Measurements from ENCODE around the gene ARHGAP36.
A peak's percentile ranks its signal among the peaks of the same experiment; 100 is the strongest.

Gene ARHGAP36

DNA sequence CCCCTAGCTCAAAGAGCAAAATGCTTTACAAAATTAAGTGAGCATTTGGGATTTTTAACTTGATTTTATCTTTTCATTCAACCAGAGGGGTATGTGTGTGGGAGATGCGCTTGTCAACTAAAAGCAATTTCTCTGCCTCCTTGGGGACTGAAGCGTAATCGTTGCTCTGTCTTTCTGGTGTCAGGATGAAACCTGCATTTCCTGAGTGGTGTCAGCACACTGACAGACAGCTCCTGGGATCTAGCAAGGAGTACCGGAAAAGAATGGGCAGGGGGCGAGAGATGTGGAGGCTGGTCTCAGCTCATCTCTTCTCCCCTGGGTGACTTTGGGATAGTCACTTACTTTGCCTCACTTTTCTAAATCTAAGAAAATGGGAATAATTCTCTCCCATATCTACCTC is 5.1 kb upstream of the ARHGAP36 start:
- peaks cover 14% of the 10 kb centered on the region; the same call in 1 of the 2 replicates for H3K27me3 ChIP-seq (ENCODE audit: control insufficient read depth, insufficient read depth, low read length)
- no peak for DNase-seq (ENCODE audit: low read depth, low spot score)

GRCh38 chrX:131054906-131055305 is 3.2 kb upstream of the ARHGAP36 start:
- no peak for DNase-seq (ENCODE audit: low read depth, low spot score)
- Histone ChIP-seq H3K4me3 (ENCODE audit: low read length) (no peak overlapping the region), H3K9me3 (ENCODE audit: control insufficient read depth, insufficient read depth, low read length) (no peaks in the 10 kb centered on the region), H3K36me3 (ENCODE audit: control insufficient read depth, insufficient read depth, low read length) (no peaks in the 10 kb centered on the region), H3K27ac (ENCODE audit: low read length) (no peak overlapping the region), H3K27me3 (ENCODE audit: control insufficient read depth, insufficient read depth, low read length) (peaks cover 16% of the 10 kb centered on the region; the same call in 1 of the 2 replicates), H3K4me1 (ENCODE audit: control insufficient read depth, insufficient read depth, low read length) (peaks cover 1% of the 10 kb centered on the region; the same call in 1 of the 2 replicates)
- no CpG with 5 or more reads among the region's 6 CpGs for WGBS (ENCODE audit: insufficient coverage, insufficient read length)

More for the DNA sequence above, 5.1 kb upstream of the ARHGAP36 start:
- Histone ChIP-seq H3K4me3 (ENCODE audit: low read length) (no peak overlapping the region), H3K27ac (ENCODE audit: low read length) (no peak overlapping the region), H3K9me3 (ENCODE audit: control insufficient read depth, insufficient read depth, low read length) (no peaks in the 10 kb centered on the region), H3K4me1 (ENCODE audit: control insufficient read depth, insufficient read depth, low read length) (peaks cover 1% of the 10 kb centered on the region; the same call in 1 of the 2 replicates), H3K36me3 (ENCODE audit: control insufficient read depth, insufficient read depth, low read length) (no peaks in the 10 kb centered on the region)
- no CpG with 5 or more reads among the region's 5 CpGs for WGBS (ENCODE audit: insufficient coverage, insufficient read length)

DNA sequence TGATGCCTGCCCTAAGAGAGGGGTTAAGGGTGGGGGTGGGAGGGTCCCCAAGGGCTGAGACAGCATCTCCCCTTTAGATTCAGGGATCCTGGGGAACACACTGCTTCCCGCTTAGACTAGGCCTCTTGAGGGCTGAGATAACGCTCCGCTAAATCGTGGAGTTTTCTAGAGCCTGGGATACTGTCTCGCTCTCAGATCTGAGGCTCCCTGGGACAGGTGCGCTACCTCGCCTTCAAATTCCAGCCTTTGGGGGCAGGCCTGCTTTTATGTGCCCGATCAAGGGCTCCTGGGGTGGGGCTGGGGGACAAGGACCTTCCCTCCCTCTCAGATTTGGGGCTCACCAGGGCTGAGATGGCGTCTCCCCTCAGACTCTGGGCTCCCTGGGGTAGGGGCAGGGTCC is 440 bp upstream of the ARHGAP36 start:
- Histone ChIP-seq H3K27me3 (ENCODE audit: control insufficient read depth, insufficient read depth, low read length) (peaks cover 16% of the 10 kb centered on the region; the same call in 1 of the 2 replicates), H3K4me3 (ENCODE audit: low read length) (no peak overlapping the region; the same call in 1 of the 2 replicates), H3K9me3 (ENCODE audit: control insufficient read depth, insufficient read depth, low read length) (no peaks in the 10 kb centered on the region), H3K27ac (ENCODE audit: low read length) (no peak overlapping the region), H3K36me3 (ENCODE audit: control insufficient read depth, insufficient read depth, low read length) (no peaks in the 10 kb centered on the region), H3K4me1 (ENCODE audit: control insufficient read depth, insufficient read depth, low read length) (peaks cover 1% of the 10 kb centered on the region; the same call in 1 of the 2 replicates)
- no peak for DNase-seq (ENCODE audit: low read depth, low spot score)
- WGBS (ENCODE audit: insufficient coverage, insufficient read length) = no CpG with 5 or more reads among the region's 9 CpGs

DNA sequence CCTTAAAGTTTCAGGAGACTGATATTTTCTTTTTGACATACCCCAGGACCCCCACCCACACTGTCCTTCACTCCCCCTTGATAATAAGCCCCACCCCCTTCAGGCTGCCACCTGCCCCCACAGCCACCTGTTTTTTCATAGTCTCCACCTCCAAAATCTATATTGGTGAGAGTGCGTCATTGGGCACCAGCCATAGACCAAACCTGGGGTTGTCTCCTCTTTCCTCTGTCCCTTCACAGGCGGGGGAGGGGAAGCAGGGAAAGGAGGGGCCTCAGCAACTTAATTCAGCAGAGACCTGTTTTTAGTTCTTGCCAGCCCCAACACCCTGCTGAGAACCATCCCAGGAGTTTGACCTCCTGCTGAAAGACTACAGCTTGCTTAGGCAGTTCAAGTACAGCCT is 1.1 kb downstream of the ARHGAP36 start:
- Histone ChIP-seq H3K36me3 (ENCODE audit: control insufficient read depth, insufficient read depth, low read length) (no peaks in the 10 kb centered on the region), H3K27ac (ENCODE audit: low read length) (no peak overlapping the region), H3K9me3 (ENCODE audit: control insufficient read depth, insufficient read depth, low read length) (no peaks in the 10 kb centered on the region), H3K4me3 (ENCODE audit: low read length) (no peak overlapping the region), H3K27me3 (ENCODE audit: control insufficient read depth, insufficient read depth, low read length) (peaks cover 15% of the 10 kb centered on the region; the same call in 1 of the 2 replicates), H3K4me1 (ENCODE audit: control insufficient read depth, insufficient read depth, low read length) (peaks cover 1% of the 10 kb centered on the region; the same call in 1 of the 2 replicates)
- DNase-seq (ENCODE audit: low read depth, low spot score) = no peak
- no CpG with 5 or more reads among the region's 2 CpGs for WGBS (ENCODE audit: insufficient coverage, insufficient read length)

DNA sequence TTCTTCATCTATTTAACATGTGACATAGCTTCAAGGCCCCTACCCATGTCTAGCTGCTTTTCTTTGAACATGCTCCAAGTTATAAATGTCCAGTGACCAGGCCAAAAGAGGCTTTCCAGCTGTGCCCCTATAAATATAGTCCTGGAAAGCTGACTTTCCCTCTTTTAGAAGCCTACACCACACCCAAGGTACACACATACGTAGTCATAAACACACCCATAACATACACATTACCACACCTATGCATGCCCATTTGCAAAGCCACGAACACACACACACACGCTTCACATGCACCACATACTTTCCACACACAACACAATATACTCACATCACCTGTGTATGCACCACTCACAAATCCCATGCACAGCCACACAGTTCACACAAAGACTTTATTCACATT is 2.0 kb downstream of the ARHGAP36 start:
- no peak for DNase-seq (ENCODE audit: low read depth, low spot score)
- Histone ChIP-seq H3K4me1 (ENCODE audit: control insufficient read depth, insufficient read depth, low read length) (no peaks in the 10 kb centered on the region; the same call in 1 of the 2 replicates), H3K4me3 (ENCODE audit: low read length) (no peak overlapping the region), H3K36me3 (ENCODE audit: control insufficient read depth, insufficient read depth, low read length) (no peaks in the 10 kb centered on the region), H3K27ac (ENCODE audit: low read length) (no peak overlapping the region), H3K27me3 (ENCODE audit: control insufficient read depth, insufficient read depth, low read length) (peaks cover 15% of the 10 kb centered on the region; the same call in 1 of the 2 replicates), H3K9me3 (ENCODE audit: control insufficient read depth, insufficient read depth, low read length) (no peaks in the 10 kb centered on the region)
- WGBS (ENCODE audit: insufficient coverage, insufficient read length) = 100% methylated on average over 3 of the region's 3 CpGs

GRCh38 chrX:131061306-131061705 is 3.2 kb downstream of the ARHGAP36 start:
- WGBS (ENCODE audit: insufficient coverage, insufficient read length) = no CpG with 5 or more reads among the region's 6 CpGs
- no peak for DNase-seq (ENCODE audit: low read depth, low spot score)
- no peaks in the 10 kb centered on the region; the same call in 1 of the 2 replicates for H3K4me1 ChIP-seq (ENCODE audit: control insufficient read depth, insufficient read depth, low read length)
- no peaks in the 10 kb centered on the region for H3K9me3 ChIP-seq (ENCODE audit: control insufficient read depth, insufficient read depth, low read length)
- peaks cover 15% of the 10 kb centered on the region; the same call in 1 of the 2 replicates for H3K27me3 ChIP-seq (ENCODE audit: control insufficient read depth, insufficient read depth, low read length)
- no peak overlapping the region for H3K4me3 ChIP-seq (ENCODE audit: low read length)
- no peak overlapping the region for H3K27ac ChIP-seq (ENCODE audit: low read length)
- no peaks in the 10 kb centered on the region for H3K36me3 ChIP-seq (ENCODE audit: control insufficient read depth, insufficient read depth, low read length)

- WGBS (ENCODE audit: insufficient coverage, insufficient read length) = no CpG with 5 or more reads among the region's 3 CpGs
- H3K4me3 ChIP-seq (ENCODE audit: low read length) = no peak overlapping the region
- H3K27me3 ChIP-seq (ENCODE audit: control insufficient read depth, insufficient read depth, low read length) = peaks cover 2% of the 10 kb centered on the region; the same call in 1 of the 2 replicates
These were observed 5.5 kb downstream of the ARHGAP36 start for GRCh38 chrX:131063613-131064012.

DNA sequence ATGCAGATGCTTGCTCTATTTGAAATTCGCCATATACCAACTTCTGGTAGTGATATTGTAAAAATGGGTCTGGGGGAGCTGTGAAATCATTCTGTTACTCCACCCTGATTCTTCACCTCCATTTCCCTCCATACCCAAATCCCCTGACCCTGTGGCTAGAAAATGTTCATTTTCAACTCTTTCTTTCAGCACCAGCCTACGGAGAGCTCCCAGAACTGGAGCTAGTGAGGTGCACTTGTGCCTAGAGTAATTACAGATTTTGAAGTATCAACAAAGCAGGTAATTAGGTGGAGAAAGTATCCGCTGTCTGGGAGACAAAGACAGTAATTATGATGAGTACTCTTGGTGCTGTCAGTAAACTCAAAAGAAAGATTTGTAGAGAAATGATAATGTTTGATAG is 8.1 kb downstream of the ARHGAP36 start:
- WGBS (ENCODE audit: insufficient coverage, insufficient read length) = no CpG with 5 or more reads among the region's 3 CpGs
- H3K36me3 ChIP-seq (ENCODE audit: control insufficient read depth, insufficient read depth, low read length) = no peaks in the 10 kb centered on the region

More at GRCh38 chrX:131063613-131064012, 5.5 kb downstream of the ARHGAP36 start:
- Histone ChIP-seq H3K27ac (ENCODE audit: low read length) (no peak overlapping the region), H3K4me1 (ENCODE audit: control insufficient read depth, insufficient read depth, low read length) (peaks cover 1% of the 10 kb centered on the region; the same call in 1 of the 2 replicates), H3K9me3 (ENCODE audit: control insufficient read depth, insufficient read depth, low read length) (no peaks in the 10 kb centered on the region), H3K36me3 (ENCODE audit: control insufficient read depth, insufficient read depth, low read length) (no peaks in the 10 kb centered on the region)
- no peak for DNase-seq (ENCODE audit: low read depth, low spot score)

DNA sequence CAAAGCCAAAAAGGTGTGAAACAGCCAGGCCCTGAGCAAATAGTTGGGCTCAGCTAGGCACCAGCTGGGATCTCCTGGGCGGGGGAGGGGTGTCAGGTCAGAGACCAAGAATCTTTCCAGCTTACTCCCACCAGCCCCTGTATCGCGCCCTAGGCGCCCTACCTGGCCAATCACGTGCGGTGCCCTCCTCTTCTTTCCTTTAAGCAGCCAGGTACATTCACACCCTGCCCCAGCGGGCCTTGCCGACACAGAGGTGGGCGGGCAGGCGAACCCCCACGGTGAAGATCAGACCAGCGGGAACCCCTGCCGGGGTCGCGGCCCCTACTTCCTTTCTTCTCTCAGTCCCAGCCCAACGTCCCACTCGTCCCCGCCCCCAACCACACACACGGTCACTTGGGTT is 9.1 kb downstream of the ARHGAP36 start:
- Histone ChIP-seq H3K9me3 (ENCODE audit: control insufficient read depth, insufficient read depth, low read length) (no peaks in the 10 kb centered on the region), H3K36me3 (ENCODE audit: control insufficient read depth, insufficient read depth, low read length) (no peaks in the 10 kb centered on the region), H3K27ac (ENCODE audit: low read length) (no peak overlapping the region), H3K4me1 (ENCODE audit: control insufficient read depth, insufficient read depth, low read length) (peaks cover 1% of the 10 kb centered on the region; the same call in 1 of the 2 replicates), H3K4me3 (ENCODE audit: low read length) (no peak overlapping the region; the same call in 1 of the 2 replicates), H3K27me3 (ENCODE audit: control insufficient read depth, insufficient read depth, low read length) (peaks cover 11% of the 10 kb centered on the region; the same call in 1 of the 2 replicates)
- no CpG with 5 or more reads among the region's 19 CpGs for WGBS (ENCODE audit: insufficient coverage, insufficient read length)
- no peak for DNase-seq (ENCODE audit: low read depth, low spot score)

More for the DNA sequence above, 8.1 kb downstream of the ARHGAP36 start:
- no peaks in the 10 kb centered on the region for H3K9me3 ChIP-seq (ENCODE audit: control insufficient read depth, insufficient read depth, low read length)
- no peak overlapping the region for H3K27ac ChIP-seq (ENCODE audit: low read length)
- DNase-seq (ENCODE audit: low read depth, low spot score) = no peak
- H3K4me1 ChIP-seq (ENCODE audit: control insufficient read depth, insufficient read depth, low read length) = peaks cover 1% of the 10 kb centered on the region; the same call in 1 of the 2 replicates
- peaks cover 7% of the 10 kb centered on the region; the same call in 1 of the 2 replicates for H3K27me3 ChIP-seq (ENCODE audit: control insufficient read depth, insufficient read depth, low read length)
- no peak overlapping the region for H3K4me3 ChIP-seq (ENCODE audit: low read length)

GRCh38 chrX:131067846-131068745 is 9.9 kb downstream of the ARHGAP36 start:
- Histone ChIP-seq H3K36me3 (ENCODE audit: control insufficient read depth, insufficient read depth, low read length) (no peaks in the 10 kb centered on the region), H3K4me3 (ENCODE audit: low read length) (peak overlapping the region; percentile 33; the same call in 1 of the 2 replicates), H3K27ac (ENCODE audit: low read length) (no peak overlapping the region), H3K4me1 (ENCODE audit: control insufficient read depth, insufficient read depth, low read length) (peaks cover 1% of the 10 kb centered on the region; the same call in 1 of the 2 replicates), H3K9me3 (ENCODE audit: control insufficient read depth, insufficient read depth, low read length) (no peaks in the 10 kb centered on the region), H3K27me3 (ENCODE audit: control insufficient read depth, insufficient read depth, low read length) (peaks cover 20% of the 10 kb centered on the region; the same call in 1 of the 2 replicates)
- no CpG with 5 or more reads among the region's 41 CpGs for WGBS (ENCODE audit: insufficient coverage, insufficient read length)
- DNase-seq (ENCODE audit: low read depth, low spot score) = no peak
